Neural cell (in vitro differentiated cells): ENCODE results near the gene CAPN10. TPM values are rescaled to one million over a fixed set of nuclear protein-coding genes. Genes with fewer than 3 reads are reported as not detected.
"Not testable (repeated sequence)": the region's sequence is repeated elsewhere in the genome, so short reads cannot be mapped to it uniquely, and the experiment has no call there.

Experiments
- H2AFZ ChIP-seq: fragments of 200-600, 300-800 bp; sonication (generic), shearing (Covaris generic); 2 replicates; pipeline ENCODE4 v1.6.0; 2014; ENCODE audit warnings: low read depth, mild to moderate bottlenecking, antibody characterized with exemption, low read length, moderate library complexity
- H3F3A ChIP-seq: fragments of 200-600 bp; shearing (Covaris generic); 2 replicates; pipeline ENCODE4 v1.6.1; 2016; ENCODE audit warnings: mild to moderate bottlenecking, moderate library complexity, mixed read lengths, antibody characterized with exemption, low read length; ENCODE audit not compliant: insufficient read depth, poor library complexity, severe bottlenecking
- H3K27ac ChIP-seq: fragments of 200-600, 300-800 bp; sonication (generic), shearing (Covaris generic); 2 replicates; pipeline ENCODE4 v1.5.1; 2014; ENCODE audit warnings: mild to moderate bottlenecking, low read length, moderate library complexity
- H3K27me3 ChIP-seq: fragments of 300-800, 200-600 bp; sonication (generic), shearing (Covaris generic); 2 replicates; pipeline ENCODE4 v1.6.0; 2014; ENCODE audit warnings: mild to moderate bottlenecking, low read depth, low read length, moderate library complexity; ENCODE audit not compliant: insufficient read depth
- H3K36me3 ChIP-seq: fragments of 300-800, 200-600 bp; sonication (generic), shearing (Covaris generic); 2 replicates; pipeline ENCODE4 v1.5.1; 2014; ENCODE audit warnings: mild to moderate bottlenecking, antibody characterized with exemption, low read length, moderate library complexity; ENCODE audit not compliant: insufficient read depth
- H3K4me2 ChIP-seq: fragments of 300-800, 200-600 bp; sonication (generic), shearing (Covaris generic); 2 replicates; pipeline ENCODE4 v1.6.0; 2014; ENCODE audit warnings: mild to moderate bottlenecking, low read length
- H3K4me3 ChIP-seq: fragments of 300-800, 200-600 bp; sonication (generic), shearing (Covaris generic); 2 replicates; pipeline ENCODE4 v1.5.1; 2014; ENCODE audit warnings: mild to moderate bottlenecking, low read length, moderate library complexity
- H3K79me2 ChIP-seq: fragments of 200-600 bp; shearing (Covaris generic); replicated peaks from 2 replicates; pipeline ENCODE4 v1.6.0; 2014; ENCODE audit warnings: mild to moderate bottlenecking, low read length, moderate library complexity; ENCODE audit not compliant: insufficient read depth
- H3K9ac ChIP-seq: fragments of 300-800, 200-600 bp; sonication (generic), shearing (Covaris generic); 2 replicates; pipeline ENCODE4 v1.6.1; 2016; ENCODE audit warnings: mild to moderate bottlenecking, low read length, mixed read lengths
- H3K9me2 ChIP-seq: fragments of 200-600 bp; shearing (Covaris generic); 2 replicates; pipeline ENCODE4 v1.6.1; 2016; ENCODE audit warnings: mild to moderate bottlenecking, low read length, mixed read lengths; ENCODE audit not compliant: insufficient read depth
- H3K9me3 ChIP-seq: fragments of 200-600, 300-800 bp; sonication (generic), shearing (Covaris generic); 2 replicates; pipeline ENCODE4 v1.6.1; 2016; ENCODE audit warnings: mild to moderate bottlenecking, mixed run types, low read length, moderate library complexity, mixed read lengths
- H4K20me1 ChIP-seq: fragments of 200-600 bp; shearing (Covaris generic); 2 replicates; pipeline ENCODE4 v1.6.1; 2016; ENCODE audit warnings: mild to moderate bottlenecking, mixed run types; ENCODE audit not compliant: insufficient read depth
- CTCF ChIP-seq: fragments of 450-650 bp; IDR thresholded peaks from 2 replicates; pipeline ENCODE4 v1.5.1; 2014; ENCODE audit warnings: antibody characterized with exemption, mild to moderate bottlenecking, moderate library complexity; ENCODE audit not compliant: poor library complexity, severe bottlenecking
- EP300 ChIP-seq: fragments of 450-650 bp; conservative IDR thresholded peaks from 2 replicates; pipeline ENCODE4 v1.6.1; 2014; ENCODE audit warnings: antibody characterized with exemption, mild to moderate bottlenecking, moderate library complexity; ENCODE audit not compliant: poor library complexity, severe bottlenecking
- EZH2 ChIP-seq: fragments of 200-600, 300-800 bp; shearing (Covaris generic), sonication (generic); IDR thresholded peaks from 2 replicates; pipeline ENCODE4 v1.6.1; 2014; ENCODE audit warnings: antibody characterized with exemption, low read length, borderline replicate concordance, mild to moderate bottlenecking; ENCODE audit not compliant: insufficient read depth, poor library complexity, severe bottlenecking
- MXI1 ChIP-seq: fragments of 450-650 bp; conservative IDR thresholded peaks from 2 replicates; pipeline ENCODE4 v1.6.1; 2014; ENCODE audit warnings: antibody characterized with exemption, mild to moderate bottlenecking; ENCODE audit not compliant: poor library complexity, severe bottlenecking
- POLR2AphosphoS5 ChIP-seq: IDR thresholded peaks from 2 replicates; pipeline ENCODE4 v1.6.1; 2012
- RAD21 ChIP-seq: fragments of 450-650 bp; conservative IDR thresholded peaks from 2 replicates; pipeline ENCODE4 v1.6.1; 2014; ENCODE audit warnings: antibody characterized with exemption, mild to moderate bottlenecking, moderate library complexity
- REST ChIP-seq: IDR thresholded peaks from 2 replicates; pipeline ENCODE4 v1.6.1; 2012; ENCODE audit warnings: borderline replicate concordance
- SMC3 ChIP-seq: fragments of 450-650 bp; conservative IDR thresholded peaks from 2 replicates; pipeline ENCODE4 v1.6.1; 2014; ENCODE audit warnings: antibody characterized with exemption, mild to moderate bottlenecking, moderate library complexity; ENCODE audit not compliant: poor library complexity
- TAF1 ChIP-seq: IDR thresholded peaks from 2 replicates; pipeline ENCODE4 v1.6.1; 2012; ENCODE audit warnings: low read depth
- polyA plus RNA-seq: library from polyadenylated mRNA; depleted of rRNA; stranded (reverse); fragments of >200 nt; gene quantifications from 2 replicates; pipeline ENCODE4 v1.2.3, GENCODE V29; 2014

The CAPN10 gene
- polyA plus RNA-seq, 1 donor from 2014 or later: 120 TPM

GRCh38 chr2:240539101-240539500 is 47.4 kb upstream of the CAPN10 start:
- H3K9me3 ChIP-seq, H3K79me2 ChIP-seq, H3K9me2 ChIP-seq, H4K20me1 ChIP-seq, H3K27me3 ChIP-seq, H3K9ac ChIP-seq, H3F3A ChIP-seq, H3K4me2 ChIP-seq, H3K4me3 ChIP-seq, H2AFZ ChIP-seq, H3K36me3 ChIP-seq, H3K27ac ChIP-seq: not testable (repeated sequence)

GRCh38 chr2:240539906-240540305 is 46.6 kb upstream of the CAPN10 start:
- H3K9ac ChIP-seq: no peak overlapping the region
- H3K79me2 ChIP-seq: no peaks in the 10 kb centered on the region
- TF ChIP-seq POLR2AphosphoS5 (no peak), RAD21 (no peak), EZH2 (no peak), EP300 (no peak), CTCF (no peak), TAF1 (no peak), SMC3 (no peak), REST (no peak), MXI1 (no peak)

GRCh38 chr2:240551288-240551687 is 35.2 kb upstream of the CAPN10 start:
- no peaks in the 10 kb centered on the region for H3F3A ChIP-seq
- no peak overlapping the region for H2AFZ ChIP-seq
- no peak overlapping the region for H3K4me2 ChIP-seq
- no peaks in the 10 kb centered on the region for H3K9me2 ChIP-seq
- H3K9ac ChIP-seq: no peak overlapping the region
- no peaks in the 10 kb centered on the region for H3K79me2 ChIP-seq
- no peaks in the 10 kb centered on the region for H3K36me3 ChIP-seq
- no peaks in the 10 kb centered on the region for H3K27me3 ChIP-seq
- TF ChIP-seq CTCF (no peak), RAD21 (no peak), POLR2AphosphoS5 (no peak), MXI1 (no peak), EP300 (no peak)
- no peak overlapping the region for H3K4me3 ChIP-seq
- H3K9me3 ChIP-seq: no peaks in the 10 kb centered on the region
- no peak overlapping the region for H3K27ac ChIP-seq
- no peaks in the 10 kb centered on the region for H4K20me1 ChIP-seq

More at GRCh38 chr2:240539906-240540305, 46.6 kb upstream of the CAPN10 start:
- Histone ChIP-seq H3K4me3 (no peak overlapping the region), H3K27ac (no peak overlapping the region), H3F3A (no peaks in the 10 kb centered on the region), H3K9me2 (no peaks in the 10 kb centered on the region), H3K4me2 (no peak overlapping the region), H3K27me3 (no peaks in the 10 kb centered on the region), H2AFZ (no peak overlapping the region), H3K9me3 (no peaks in the 10 kb centered on the region), H3K36me3 (no peaks in the 10 kb centered on the region), H4K20me1 (no peaks in the 10 kb centered on the region)
